HG03432 (cell line): Measurements from ENCODE around the gene PITPNM3.

Experiments used
- ATAC-seq: cut with Tn5 transposase; IDR thresholded peaks from one replicate; pipeline ENCODE4 v1.9.1; 2021; ENCODE audit warnings: mild to moderate bottlenecking, moderate library complexity; ENCODE audit not compliant: unreplicated experiment

The PITPNM3 gene

GRCh38 chr17:6503641-6504195 lies 52.6 kb downstream of the PITPNM3 start:
- no peak for ATAC-seq

DNA sequence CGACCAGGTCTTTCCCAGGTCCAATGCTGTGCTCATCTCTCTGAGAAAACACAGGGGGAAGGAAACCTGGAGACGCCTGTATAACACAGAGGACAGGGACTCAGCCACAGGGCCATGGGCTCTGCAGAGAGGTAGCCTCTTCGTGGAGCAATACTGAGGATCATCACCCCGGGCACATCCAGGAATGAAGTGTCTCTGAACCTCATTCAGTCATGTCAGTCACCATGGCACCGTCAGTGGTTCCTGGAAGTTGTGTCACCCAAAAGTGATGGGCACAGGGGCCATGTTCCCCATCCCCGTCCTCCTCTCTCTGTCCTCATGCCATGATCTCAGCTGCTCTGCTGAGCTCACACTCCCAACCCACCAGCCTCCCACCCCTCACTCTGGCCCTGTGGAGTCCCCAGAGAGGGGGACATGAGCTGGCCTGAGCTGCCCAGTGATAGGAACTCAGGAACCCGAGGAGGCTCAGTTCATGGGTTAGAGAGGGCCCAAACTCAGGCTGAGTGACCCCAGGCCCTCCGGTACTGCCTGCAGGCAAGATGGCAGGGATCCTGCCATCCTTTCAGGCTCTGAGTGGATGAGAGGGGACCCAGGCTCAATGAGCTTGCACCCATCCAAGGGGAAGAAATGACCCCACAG lies 53.4 kb downstream of the PITPNM3 start:
- ATAC-seq: no peak

GRCh38 chr17:6502142-6502541 lies 54.2 kb downstream of the PITPNM3 start:
- ATAC-seq: no peak

DNA sequence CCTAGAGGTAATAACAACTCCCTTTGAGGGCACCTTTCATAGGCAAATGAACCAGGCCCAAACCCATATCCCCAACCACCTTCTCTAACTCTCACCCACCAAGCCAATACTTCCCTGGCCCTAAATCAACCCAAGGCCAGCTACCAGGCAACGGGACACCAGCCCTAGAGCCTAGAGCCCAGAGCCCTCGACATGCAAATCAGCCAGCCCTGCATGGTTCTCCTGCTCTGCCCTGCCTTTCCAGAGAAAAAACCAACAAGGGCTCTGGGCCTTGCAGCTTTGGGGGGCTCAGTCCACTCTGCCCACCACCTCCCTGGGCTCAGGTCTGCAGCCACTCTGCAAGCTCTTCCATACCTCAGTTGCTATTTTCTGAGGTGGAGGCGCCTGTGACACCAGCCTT lies 55.0 kb downstream of the PITPNM3 start:
- no peak for ATAC-seq

DNA sequence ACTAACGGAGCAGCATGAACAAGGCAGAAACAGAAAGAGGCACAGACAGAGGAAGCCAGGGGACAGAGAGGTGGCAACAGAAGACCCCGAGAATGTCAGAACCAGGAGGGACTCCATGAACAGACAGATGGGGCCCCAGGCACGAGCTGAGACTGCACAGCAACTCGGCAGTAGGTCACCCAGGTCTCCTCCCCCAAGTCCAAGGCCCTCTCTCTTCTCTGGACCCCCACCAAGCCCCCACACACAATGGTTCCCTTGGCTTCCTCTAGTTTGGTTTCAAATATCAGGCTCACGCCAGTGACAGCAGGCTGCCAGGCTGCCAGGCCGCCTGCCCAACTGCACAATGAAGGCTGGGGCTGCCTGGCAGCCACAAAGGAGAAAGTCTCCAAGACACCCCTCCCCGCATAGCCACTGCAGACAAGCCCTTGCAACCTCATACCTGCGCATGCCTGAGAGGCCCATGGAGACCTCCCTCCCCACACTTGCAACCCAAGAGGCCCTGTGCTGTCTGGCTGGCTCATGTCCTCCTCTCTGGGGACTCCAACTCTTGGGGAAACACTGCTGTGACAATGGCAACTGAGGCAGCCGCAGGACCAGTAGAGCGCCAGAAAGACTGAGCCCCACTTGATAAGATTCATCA lies 57.3 kb downstream of the PITPNM3 start:
- ATAC-seq: no peak

- no peak for ATAC-seq
These were observed 58.0 kb downstream of the PITPNM3 start for GRCh38 chr17:6498356-6498755.

GRCh38 chr17:6497496-6498221 lies 58.7 kb downstream of the PITPNM3 start:
- no peak for ATAC-seq

DNA sequence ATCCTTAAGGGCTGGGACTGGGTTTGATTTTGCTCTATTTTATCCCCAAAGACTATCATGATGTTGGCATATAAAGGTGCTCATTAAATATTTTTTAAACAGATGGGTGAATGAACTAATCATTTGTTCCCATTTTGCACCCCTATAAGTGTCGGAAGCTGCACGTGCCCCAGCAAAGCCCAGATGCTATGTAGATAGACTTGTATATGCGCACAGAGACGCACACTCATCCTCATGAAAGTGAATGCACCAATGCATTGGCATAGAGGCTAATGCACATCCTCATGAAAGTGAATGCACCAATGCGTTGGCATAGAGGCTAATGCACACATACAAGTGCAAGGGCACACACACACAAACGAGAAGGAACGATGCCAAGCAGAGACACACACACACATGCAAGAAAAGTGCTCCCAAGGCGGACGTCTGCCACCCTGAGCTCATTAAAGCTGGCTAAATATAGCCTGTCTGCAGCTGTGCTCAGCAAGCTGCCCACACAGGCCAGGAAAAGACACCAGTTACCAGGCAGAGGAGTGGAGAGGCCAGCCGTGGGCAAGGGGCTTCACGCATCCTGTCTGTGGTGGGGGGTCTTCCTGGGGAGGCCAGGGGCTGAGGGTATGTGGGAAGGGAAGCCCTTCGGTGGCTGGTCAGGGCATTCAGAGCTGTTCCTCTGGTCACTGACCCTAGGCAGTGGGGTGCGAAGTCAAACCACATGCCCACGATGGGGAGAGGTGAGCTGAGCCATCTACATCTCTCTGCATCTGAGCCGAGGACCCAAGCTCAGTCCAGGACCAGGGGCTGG lies 59.5 kb downstream of the PITPNM3 start:
- no peak for ATAC-seq

- ATAC-seq: no peak
These were observed 60.3 kb downstream of the PITPNM3 start for GRCh38 chr17:6496116-6496481.

- ATAC-seq: no peak
These were observed 60.8 kb downstream of the PITPNM3 start for GRCh38 chr17:6495450-6496115.

DNA sequence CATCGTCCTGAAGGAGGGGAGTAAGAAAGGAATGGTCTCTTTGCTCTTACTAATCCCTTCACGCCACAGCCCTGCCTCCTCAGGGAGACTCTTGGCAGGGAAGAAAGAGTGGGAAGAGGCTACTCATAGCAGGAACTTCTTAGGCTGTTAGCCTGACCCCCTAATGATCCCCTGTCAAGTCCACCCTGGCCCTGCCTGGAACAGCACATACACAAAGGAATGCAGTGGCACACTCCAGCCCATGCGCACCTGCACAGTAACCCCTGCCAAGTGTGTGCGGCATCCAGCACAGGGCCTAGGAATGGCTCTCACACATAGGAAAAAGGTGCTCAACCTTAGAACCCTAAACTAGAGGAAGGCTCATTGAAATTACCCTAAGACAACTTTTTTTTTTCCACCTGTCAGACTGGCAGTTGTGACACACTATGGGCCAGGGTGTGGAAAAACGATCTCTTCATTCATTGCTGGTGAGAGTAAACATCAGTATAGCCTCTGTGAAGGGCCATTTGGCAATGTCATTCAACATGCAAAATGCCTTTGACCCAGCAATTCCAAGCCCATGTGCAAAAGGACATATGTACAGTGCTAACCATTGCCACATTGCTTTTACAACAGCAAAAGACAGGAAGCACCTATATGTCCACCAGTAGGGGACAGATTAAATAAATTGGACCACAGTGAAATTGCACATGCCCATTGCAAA lies 62.0 kb downstream of the PITPNM3 start:
- ATAC-seq: no peak

DNA sequence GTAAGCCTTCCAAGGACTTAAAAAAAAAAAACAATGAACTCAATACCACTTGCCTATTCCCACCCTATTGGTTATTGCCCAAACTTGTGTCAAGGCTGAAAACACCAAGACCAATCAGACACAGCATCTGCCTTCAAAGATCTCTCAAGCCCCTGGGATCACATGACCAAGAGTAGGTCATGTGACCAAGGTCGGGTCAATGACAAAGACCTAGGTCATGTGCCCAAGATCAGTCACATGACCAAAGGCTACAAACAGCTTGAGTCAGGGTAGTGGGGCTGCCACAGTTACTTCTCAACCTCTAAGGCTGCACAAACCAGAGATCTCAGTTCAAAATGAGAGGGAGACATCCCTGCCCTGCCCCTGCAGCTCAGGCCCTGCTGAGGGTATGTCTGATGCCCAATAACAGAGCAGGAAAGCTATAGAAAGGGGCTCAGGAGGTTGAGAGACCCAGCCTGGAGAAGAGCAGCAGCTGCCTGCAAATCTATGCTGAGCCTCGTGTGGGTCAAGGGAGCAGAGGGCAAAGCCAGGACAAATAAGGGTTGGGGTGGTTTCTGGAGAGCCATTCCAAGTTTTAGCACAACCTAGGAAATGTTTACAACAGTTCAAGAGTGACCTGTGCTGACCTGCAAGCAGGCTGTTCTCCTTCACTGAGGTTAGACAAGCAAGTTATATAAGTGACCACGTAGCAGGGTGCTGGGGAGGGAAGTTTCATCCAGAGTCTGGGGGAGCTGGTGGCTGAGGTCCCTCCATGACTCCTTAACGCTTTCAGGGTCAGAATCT lies 63.3 kb downstream of the PITPNM3 start:
- no peak for ATAC-seq

- ATAC-seq: no peak
These were observed 65.2 kb downstream of the PITPNM3 start for GRCh38 chr17:6491071-6491700.

GRCh38 chr17:6489016-6489550 lies 67.3 kb downstream of the PITPNM3 start:
- ATAC-seq: no peak

DNA sequence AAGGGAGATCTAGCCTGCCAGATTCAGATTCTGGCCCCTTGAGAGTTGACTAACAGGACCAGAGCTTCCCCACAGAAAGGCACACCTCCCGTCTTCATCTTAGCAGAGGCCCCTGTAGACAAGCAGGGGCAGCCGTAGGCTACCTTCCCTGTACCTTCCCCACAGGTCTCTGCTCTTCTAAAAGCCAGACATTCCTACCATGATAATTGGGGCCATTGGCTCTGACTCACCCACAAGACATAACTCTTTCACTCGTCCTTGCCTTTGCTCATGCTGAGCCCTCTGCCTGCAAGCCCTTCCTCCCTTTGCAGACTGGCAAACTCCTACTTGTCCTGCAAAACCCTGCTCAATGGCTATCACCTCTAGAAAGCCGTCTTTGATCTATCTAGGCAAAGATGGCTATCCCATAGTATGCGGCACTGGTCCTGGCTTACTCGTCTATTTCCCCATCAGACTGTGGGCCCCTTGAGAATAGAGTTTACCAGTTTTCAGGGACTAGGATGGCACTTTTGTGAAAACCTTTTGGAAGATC lies 68.3 kb downstream of the PITPNM3 start:
- no peak for ATAC-seq

DNA sequence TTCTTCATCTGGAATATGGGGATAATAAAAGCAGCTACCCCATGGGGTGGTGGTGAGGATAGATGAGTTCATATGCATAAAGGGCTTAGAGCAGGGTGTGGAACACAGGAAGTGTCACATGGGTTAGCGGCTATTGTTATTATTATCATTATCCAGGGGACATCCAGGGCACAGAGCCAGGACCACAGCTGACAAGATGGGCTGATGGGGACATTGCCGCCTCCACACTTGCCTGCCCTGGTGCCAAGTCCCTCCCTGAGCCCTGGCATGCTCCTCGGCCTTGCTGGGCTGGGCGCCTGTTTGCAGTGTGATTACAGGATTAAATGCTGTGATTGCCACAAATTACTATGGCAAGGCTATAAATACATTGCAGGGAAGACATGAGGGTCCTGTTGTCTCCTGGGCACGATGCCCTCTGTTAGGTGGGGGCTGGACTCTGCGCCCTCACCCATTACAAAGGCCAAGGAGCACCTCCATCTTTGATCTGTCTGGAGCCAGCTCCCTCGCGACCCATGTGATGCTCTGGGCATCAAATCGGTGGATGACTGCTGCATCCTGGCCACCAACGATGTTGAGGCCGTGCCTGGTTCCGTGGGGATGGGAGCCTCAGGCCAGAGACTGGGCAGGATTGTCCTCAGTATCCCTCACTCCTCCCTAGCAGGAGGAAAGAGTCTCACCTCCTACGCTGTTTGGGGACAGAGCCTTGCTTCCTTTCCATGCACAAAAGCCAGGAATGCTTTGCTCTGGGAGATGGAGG lies 68.9 kb downstream of the PITPNM3 start:
- no peak for ATAC-seq

DNA sequence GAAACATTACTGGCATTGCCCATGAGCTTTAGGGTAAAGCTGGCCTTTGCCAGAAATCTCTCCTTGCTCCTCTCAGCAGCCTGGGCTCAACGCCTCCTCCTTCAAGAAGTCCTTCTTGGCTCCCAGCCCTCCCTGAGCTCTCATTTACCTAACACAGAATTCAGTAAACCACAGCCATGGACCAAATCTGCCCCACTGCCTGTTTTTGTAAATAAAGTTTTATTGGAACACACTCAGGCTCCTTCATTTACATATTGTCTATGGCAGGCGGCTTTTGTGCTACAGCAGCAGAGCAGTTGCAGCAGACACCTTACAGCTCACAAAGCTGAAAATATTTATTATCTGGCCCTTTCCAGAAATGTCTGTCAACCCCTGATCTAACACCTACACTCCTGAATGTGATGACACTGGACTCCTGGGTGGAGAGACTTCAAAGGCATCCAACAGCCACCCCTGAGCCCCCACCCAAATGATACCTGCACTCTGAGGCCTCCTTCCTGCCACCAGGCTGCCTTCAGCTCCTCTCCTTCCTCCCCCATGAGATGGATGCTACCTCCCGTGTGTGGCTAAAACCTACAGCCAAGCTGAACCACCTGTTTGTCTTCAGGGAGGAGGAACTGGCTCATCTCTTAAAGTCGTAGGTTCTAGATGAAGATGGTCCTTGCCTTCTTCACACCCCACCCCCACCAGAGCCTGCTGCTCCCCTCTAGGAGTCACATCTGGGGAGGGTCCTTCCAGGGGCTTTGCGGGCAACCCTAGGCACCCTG lies 70.5 kb downstream of the PITPNM3 start:
- no peak for ATAC-seq
